Retinal pigment epithelial cell (primary cell): Measurements from ENCODE around the gene PICALM.
"Not testable (repeated sequence)": the region's sequence is repeated elsewhere in the genome, so short reads cannot be mapped to it uniquely, and the experiment has no call there.

Source experiments
- DNase-seq: peaks from one replicate; pipeline ENCODE4 v3.0.0-alpha.2; 2010; ENCODE audit warnings: low read depth
- H3K4me3 ChIP-seq: 2 replicates; pipeline ENCODE4 v1.5.1; 2011; ENCODE audit warnings: mild to moderate bottlenecking, low read length, control low read depth, moderate library complexity
- TF ChIP-seq, protein P1 (sequence below): conservative IDR thresholded peaks from 2 replicates; pipeline ENCODE4 v1.5.1; 2011; ENCODE audit warnings: low read depth, low read length, control low read depth, inconsistent platforms

The PICALM gene

GRCh38 chr11:86108890-86109638 is 40.2 kb upstream of the PICALM start:
- DNase-seq, result no peak
- no peak overlapping the region for H3K4me3 ChIP-seq
- TF ChIP-seq, protein P1, sequence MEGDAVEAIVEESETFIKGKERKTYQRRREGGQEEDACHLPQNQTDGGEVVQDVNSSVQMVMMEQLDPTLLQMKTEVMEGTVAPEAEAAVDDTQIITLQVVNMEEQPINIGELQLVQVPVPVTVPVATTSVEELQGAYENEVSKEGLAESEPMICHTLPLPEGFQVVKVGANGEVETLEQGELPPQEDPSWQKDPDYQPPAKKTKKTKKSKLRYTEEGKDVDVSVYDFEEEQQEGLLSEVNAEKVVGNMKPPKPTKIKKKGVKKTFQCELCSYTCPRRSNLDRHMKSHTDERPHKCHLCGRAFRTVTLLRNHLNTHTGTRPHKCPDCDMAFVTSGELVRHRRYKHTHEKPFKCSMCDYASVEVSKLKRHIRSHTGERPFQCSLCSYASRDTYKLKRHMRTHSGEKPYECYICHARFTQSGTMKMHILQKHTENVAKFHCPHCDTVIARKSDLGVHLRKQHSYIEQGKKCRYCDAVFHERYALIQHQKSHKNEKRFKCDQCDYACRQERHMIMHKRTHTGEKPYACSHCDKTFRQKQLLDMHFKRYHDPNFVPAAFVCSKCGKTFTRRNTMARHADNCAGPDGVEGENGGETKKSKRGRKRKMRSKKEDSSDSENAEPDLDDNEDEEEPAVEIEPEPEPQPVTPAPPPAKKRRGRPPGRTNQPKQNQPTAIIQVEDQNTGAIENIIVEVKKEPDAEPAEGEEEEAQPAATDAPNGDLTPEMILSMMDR, result no peak

DNA sequence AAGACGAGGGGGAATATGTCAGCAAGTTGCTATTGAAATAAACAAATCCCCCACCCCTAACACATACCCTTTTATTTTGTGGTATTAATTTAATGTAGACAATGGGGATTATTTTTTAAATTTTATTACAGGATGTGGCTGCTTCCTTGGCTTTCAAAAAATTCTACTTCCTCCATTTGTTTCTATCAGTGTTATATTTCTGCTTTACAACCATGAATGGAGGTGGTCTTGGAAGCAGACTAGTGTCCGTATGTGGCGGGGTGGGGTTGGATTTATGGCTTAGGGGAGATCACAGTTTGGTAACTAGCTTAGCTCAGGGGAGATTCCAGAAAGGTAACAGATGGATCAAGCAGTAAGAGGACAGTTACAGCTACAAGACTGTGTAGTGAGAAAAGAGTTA is 39.3 kb upstream of the PICALM start:
- TF ChIP-seq, protein P1, result no peak
- H3K4me3 ChIP-seq, result no peak overlapping the region
- no peak for DNase-seq

- TF ChIP-seq, protein P1, result no peak
- H3K4me3 ChIP-seq, result no peak overlapping the region
- DNase-seq, result no peak
Observed at GRCh38 chr11:86106916-86107315, 38.0 kb upstream of the PICALM start.

GRCh38 chr11:86106031-86106430 is 37.1 kb upstream of the PICALM start:
- H3K4me3 ChIP-seq, DNase-seq: not testable (repeated sequence)

GRCh38 chr11:86105601-86106000 is 36.7 kb upstream of the PICALM start:
- DNase-seq, H3K4me3 ChIP-seq: not testable (repeated sequence)

GRCh38 chr11:86103808-86104207 is 34.9 kb upstream of the PICALM start:
- TF ChIP-seq, protein P1, result no peak
- no peak overlapping the region for H3K4me3 ChIP-seq
- DNase-seq, result no peak

GRCh38 chr11:86101941-86102407 is 33.1 kb upstream of the PICALM start:
- H3K4me3 ChIP-seq, result no peak overlapping the region
- TF ChIP-seq, protein P1, result no peak
- no peak for DNase-seq

DNA sequence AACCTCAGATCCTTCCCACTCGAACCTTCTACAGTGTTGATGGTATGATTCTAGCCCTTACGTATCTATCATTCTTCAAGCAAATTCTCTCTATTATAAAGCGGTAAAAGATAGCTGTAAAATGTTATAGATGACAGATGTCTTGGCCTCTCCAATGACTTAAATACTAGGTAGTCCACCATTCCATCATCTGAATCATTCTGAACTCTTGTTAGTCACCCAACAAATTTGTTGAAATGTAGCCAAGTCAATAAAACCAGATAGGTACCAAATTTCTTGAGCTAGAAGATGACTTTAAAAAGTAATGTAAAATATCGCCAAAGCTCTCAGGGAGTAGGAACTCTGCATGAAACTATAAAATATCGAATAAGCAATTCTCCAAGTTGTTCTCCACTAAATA is 32.6 kb upstream of the PICALM start:
- TF ChIP-seq, protein P1, result no peak
- H3K4me3 ChIP-seq, result no peak overlapping the region
- DNase-seq, result no peak
